ENCODE results near the gene CELA2A.
"Not testable (repeated sequence)": the region's sequence is repeated elsewhere in the genome, so short reads cannot be mapped to it uniquely, and the experiment has no call there.

The CELA2A gene

DNA sequence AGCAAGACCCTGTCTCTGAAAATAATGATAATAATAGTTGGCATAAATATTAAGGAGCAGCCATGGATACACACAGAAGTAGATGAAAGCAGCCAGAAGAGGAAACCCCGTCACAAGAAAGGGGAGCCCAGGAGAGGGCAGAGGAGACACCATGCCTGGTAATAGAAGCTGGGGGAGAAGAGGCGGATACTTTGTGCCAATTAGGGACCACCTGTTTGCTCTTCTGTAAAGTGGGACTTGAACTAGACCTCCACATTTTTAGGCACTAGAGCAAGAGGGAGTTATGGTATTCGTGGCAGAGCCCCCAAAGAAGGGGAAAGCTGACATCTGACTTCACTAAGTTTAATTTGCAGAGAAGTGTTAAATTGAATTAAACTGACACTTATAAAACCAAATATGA, 31.8 kb downstream of the CELA2A start:
- TF ChIP-seq, protein P1, sequence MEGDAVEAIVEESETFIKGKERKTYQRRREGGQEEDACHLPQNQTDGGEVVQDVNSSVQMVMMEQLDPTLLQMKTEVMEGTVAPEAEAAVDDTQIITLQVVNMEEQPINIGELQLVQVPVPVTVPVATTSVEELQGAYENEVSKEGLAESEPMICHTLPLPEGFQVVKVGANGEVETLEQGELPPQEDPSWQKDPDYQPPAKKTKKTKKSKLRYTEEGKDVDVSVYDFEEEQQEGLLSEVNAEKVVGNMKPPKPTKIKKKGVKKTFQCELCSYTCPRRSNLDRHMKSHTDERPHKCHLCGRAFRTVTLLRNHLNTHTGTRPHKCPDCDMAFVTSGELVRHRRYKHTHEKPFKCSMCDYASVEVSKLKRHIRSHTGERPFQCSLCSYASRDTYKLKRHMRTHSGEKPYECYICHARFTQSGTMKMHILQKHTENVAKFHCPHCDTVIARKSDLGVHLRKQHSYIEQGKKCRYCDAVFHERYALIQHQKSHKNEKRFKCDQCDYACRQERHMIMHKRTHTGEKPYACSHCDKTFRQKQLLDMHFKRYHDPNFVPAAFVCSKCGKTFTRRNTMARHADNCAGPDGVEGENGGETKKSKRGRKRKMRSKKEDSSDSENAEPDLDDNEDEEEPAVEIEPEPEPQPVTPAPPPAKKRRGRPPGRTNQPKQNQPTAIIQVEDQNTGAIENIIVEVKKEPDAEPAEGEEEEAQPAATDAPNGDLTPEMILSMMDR (IDR thresholded peaks at IDR 0.05; ENCODE audit: low read depth, low read length), result no peak
- in situ Hi-C loops (cut with HindIII; ENCODE audit: low sequenced_read_pairs), result no loop called here

DNA sequence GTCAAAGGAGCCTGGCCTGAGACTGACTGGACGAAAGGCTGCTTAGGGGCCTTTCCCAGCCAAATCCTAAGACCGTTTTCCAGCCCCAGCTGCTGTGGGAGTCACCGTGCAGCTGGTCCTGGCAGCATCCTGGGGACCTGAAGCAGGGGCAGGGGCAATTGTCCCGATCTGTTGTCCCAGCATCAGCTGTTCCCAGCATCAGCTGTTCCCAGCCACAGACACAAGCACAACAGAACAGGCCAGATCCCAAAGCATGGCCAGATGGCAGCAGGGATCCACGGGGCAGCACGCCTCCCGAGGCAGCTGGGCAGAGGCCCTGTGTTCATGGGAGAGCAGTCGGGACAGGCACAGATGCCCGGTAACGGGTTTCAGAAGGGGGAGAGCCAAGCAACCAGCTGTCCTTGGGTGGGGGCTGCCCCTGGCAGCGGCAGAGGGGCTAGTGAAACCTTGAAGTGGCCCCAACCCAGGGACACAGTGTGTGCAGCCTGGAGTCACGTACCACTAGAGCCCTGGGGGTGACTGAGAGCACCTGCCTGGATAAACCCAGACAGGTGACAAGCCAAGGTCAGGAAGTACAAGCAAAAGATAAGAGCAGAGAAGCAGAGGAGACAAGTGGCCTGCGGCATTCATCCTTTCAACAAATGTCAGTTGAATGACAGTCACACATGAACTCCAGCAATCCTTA, 32.7 kb downstream of the CELA2A start:
- TF ChIP-seq, protein P1 (IDR thresholded peaks at IDR 0.05; ENCODE audit: low read depth, low read length), result no peak
- DNase-seq (ENCODE audit: low read depth, low spot score), result no peak
- in situ Hi-C loops (cut with HindIII; ENCODE audit: low sequenced_read_pairs), result no loop called here
- H3K4me3 ChIP-seq (ENCODE audit: low read depth, low read length), result no peak overlapping the region

More for the DNA sequence above, 31.8 kb downstream of the CELA2A start:
- DNase-seq (ENCODE audit: low read depth, low spot score), result no peak
- no peak overlapping the region for H3K4me3 ChIP-seq (ENCODE audit: low read depth, low read length)

DNA sequence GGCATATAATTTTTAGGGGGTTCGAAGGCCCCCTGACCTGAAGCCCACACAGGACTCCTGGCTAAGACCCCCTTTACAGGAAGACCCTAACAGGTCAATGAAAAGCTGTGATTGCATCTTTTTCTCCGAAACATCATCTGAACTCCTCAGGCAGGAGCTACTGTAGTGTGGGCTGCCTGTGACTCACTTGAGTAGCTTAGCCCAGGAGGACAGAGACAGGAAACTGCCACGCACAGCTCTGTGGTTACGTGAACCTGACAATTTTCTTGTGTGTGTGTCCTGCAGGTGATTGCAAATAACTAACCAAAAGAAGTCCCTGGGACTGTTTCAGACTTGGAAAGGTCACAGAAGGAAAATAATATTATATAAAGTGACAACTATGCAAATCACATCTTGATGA, 34.5 kb downstream of the CELA2A start:
- DNase-seq (ENCODE audit: low read depth, low spot score); H3K4me3 ChIP-seq (ENCODE audit: low read depth, low read length); in situ Hi-C loops (cut with HindIII; ENCODE audit: low sequenced_read_pairs): not testable (repeated sequence)

DNA sequence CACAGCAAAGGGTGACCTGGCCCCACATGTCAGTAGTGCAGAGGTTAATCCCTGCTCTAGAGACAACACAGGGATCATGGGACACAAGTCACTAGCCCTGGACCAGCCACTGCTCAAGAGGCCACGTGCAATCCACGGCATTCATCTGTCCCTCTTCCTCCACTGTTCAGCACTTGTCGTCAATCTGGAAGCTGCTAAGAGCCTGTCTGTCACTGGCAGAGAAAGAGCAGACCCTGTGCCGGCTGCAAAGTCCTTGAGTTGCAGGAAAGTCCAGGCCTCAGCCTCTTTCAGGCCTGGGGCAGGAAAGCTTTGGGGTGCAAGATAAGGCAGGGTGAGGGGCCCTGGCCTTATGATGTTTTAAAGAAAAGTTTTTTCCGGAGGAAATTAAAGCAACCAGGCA, 36.1 kb downstream of the CELA2A start:
- TF ChIP-seq, protein P1 (IDR thresholded peaks at IDR 0.05; ENCODE audit: low read depth, low read length), result no peak
- no peak overlapping the region for H3K4me3 ChIP-seq (ENCODE audit: low read depth, low read length)
- DNase-seq (ENCODE audit: low read depth, low spot score), result no peak
- in situ Hi-C loops (cut with HindIII; ENCODE audit: low sequenced_read_pairs), result no loop called here

DNA sequence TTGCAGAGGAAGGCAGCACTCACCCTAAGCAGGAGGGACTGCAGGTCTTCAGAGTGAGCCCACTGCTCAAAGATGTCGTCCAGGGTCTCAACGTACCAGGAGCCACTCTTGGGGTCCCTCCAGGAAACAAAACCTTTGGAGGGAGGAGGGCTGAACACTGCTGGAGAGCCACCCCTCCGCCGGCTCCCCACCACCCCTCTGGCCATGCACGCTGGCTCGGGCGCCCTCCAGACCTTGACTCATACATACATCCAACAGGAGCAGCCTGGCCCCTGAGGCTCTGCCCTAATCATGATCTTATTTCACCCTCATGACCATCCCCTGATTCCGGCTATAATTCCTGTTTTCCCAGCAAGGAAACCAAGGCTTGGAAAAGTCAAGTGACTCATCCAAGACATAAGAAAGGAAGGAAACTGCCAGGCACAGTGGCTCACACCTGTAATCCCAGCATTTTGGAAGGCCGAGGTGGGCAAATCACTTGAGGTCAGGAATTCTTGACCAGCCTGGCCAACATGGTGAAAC, 37.4 kb downstream of the CELA2A start:
- in situ Hi-C loops (cut with HindIII; ENCODE audit: low sequenced_read_pairs), result no loop called here
- no peak overlapping the region for H3K4me3 ChIP-seq (ENCODE audit: low read depth, low read length)
- DNase-seq (ENCODE audit: low read depth, low spot score), result no peak
- TF ChIP-seq, protein P1 (IDR thresholded peaks at IDR 0.05; ENCODE audit: low read depth, low read length), result no peak

DNA sequence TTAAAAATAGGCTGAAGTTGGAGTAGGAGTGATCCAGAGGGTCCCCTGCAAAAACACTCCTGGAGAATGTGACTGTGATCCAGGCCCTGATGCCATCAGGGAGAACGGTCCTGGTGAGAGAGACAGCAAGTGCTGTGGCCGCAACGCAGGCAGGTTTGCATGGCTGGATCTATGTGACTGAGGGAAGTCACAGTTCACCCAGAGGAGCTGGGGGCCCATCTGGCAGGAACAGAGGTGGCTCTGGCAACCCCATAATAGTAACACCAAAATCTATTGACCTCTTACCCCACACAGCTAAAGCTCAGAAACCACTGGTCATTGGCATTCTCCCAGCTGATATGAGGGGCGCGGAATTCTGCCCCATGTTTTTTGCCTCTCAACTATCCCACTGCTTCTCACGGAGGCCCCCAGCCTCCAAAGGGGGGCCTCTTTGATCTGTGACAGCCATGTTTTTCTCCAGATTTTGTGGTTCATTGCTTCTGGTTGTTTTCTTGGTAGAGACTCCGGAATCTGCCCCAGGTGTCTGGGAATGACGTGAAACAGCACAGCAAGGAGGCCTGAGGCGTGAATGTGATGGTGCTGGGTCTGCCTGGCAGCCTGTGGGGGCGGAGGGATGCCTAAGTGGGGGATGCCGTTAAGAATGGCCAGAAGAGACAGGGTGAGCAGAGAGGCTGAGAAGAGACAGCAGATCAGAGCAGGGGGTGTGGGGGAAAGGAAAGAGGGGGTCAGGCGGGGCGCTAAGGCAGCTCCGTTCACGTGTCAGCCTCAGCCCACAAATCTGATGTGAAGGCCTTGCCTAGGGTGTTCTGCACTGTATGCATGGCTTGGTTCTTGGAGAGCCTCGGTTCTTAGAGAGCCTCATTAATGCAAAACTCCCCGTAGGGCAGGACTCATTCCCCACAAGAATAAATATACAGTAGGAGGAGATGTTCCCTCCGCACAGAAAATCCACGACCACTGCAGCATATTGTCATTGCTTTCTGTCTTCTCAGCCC, 43.9 kb downstream of the CELA2A start:
- no peak for DNase-seq (ENCODE audit: low read depth, low spot score)
- H3K4me3 ChIP-seq (ENCODE audit: low read depth, low read length), result no peak overlapping the region
- TF ChIP-seq, protein P1 (IDR thresholded peaks at IDR 0.05; ENCODE audit: low read depth, low read length), result no peak
- in situ Hi-C loops (cut with HindIII; ENCODE audit: low sequenced_read_pairs), result no loop called here
